ENCODE data around the gene SERPINB4. TPM values are rescaled to one million over a fixed set of nuclear protein-coding genes. Genes with fewer than 3 reads are reported as not detected.
"Not testable (repeated sequence)": the region's sequence is repeated elsewhere in the genome, so short reads cannot be mapped to it uniquely, and the experiment has no call there.

SERPINB4 gene
- not detected for total RNA-seq
- polyA plus RNA-seq: not detected

GRCh38 chr18:63644142-63644541 lies at the start of gene SERPINB4:
Gene SERPINB4, minus strand, starts transcription at chr18:63644256. Its CDS starts 679 bp downstream, at chr18:63643577.
- 91% methylated on average over 1 of the region's 2 CpGs for WGBS
- DNase-seq (ENCODE audit: extremely low spot score): not testable (repeated sequence)

GRCh38 chr18:63689064-63689463 lies 45.0 kb upstream of the SERPINB4 start:
- no peak overlapping the region for H3K4me3 ChIP-seq (ENCODE audit: low read depth, low read length)
- DNase-seq (ENCODE audit: extremely low spot score): no peak
- H3K27ac ChIP-seq (ENCODE audit: low read depth): no peak overlapping the region
- H3K4me1 ChIP-seq (ENCODE audit: insufficient read depth): no peaks in the 10 kb centered on the region
- H3K36me3 ChIP-seq (ENCODE audit: insufficient read depth): no peaks in the 10 kb centered on the region
- WGBS: 60% methylated on average over 2 of the region's 2 CpGs

More at GRCh38 chr18:63644142-63644541, at the start of gene SERPINB4:
- H3K4me3 ChIP-seq (ENCODE audit: low read depth, low read length); H3K4me1 ChIP-seq (ENCODE audit: insufficient read depth); H3K36me3 ChIP-seq (ENCODE audit: insufficient read depth); H3K27ac ChIP-seq (ENCODE audit: low read depth): not testable (repeated sequence)

GRCh38 chr18:63686871-63687270 lies 42.8 kb upstream of the SERPINB4 start:
- 35% methylated on average over 2 of the region's 2 CpGs for WGBS
- no peaks in the 10 kb centered on the region for H3K36me3 ChIP-seq (ENCODE audit: insufficient read depth)
- no peaks in the 10 kb centered on the region for H3K4me1 ChIP-seq (ENCODE audit: insufficient read depth)
- H3K27ac ChIP-seq (ENCODE audit: low read depth): no peak overlapping the region
- no peak for DNase-seq (ENCODE audit: extremely low spot score)
- no peak overlapping the region for H3K4me3 ChIP-seq (ENCODE audit: low read depth, low read length)

GRCh38 chr18:63684718-63685117 lies 40.7 kb upstream of the SERPINB4 start:
- Histone ChIP-seq H3K4me3 (ENCODE audit: low read depth, low read length) (no peak overlapping the region), H3K27ac (ENCODE audit: low read depth) (no peak overlapping the region), H3K36me3 (ENCODE audit: insufficient read depth) (no peaks in the 10 kb centered on the region), H3K4me1 (ENCODE audit: insufficient read depth) (no peaks in the 10 kb centered on the region)
- DNase-seq (ENCODE audit: extremely low spot score): no peak
- 94% methylated on average over 3 of the region's 3 CpGs for WGBS

- no peak for DNase-seq (ENCODE audit: extremely low spot score)
- WGBS: 77% methylated on average over 5 of the region's 5 CpGs
- Histone ChIP-seq H3K27ac (ENCODE audit: low read depth) (no peak overlapping the region), H3K4me1 (ENCODE audit: insufficient read depth) (no peaks in the 10 kb centered on the region), H3K36me3 (ENCODE audit: insufficient read depth) (no peaks in the 10 kb centered on the region), H3K4me3 (ENCODE audit: low read depth, low read length) (no peak overlapping the region)
These were observed 39.8 kb upstream of the SERPINB4 start for GRCh38 chr18:63683890-63684289.

GRCh38 chr18:63683152-63683551 lies 39.1 kb upstream of the SERPINB4 start:
- DNase-seq (ENCODE audit: extremely low spot score): peak; percentile 58
- 27% methylated on average over 2 of the region's 2 CpGs for WGBS
- H3K4me1 ChIP-seq (ENCODE audit: insufficient read depth): no peaks in the 10 kb centered on the region
- no peak overlapping the region for H3K4me3 ChIP-seq (ENCODE audit: low read depth, low read length)
- no peak overlapping the region for H3K27ac ChIP-seq (ENCODE audit: low read depth)
- no peaks in the 10 kb centered on the region for H3K36me3 ChIP-seq (ENCODE audit: insufficient read depth)

- Histone ChIP-seq H3K4me1 (ENCODE audit: insufficient read depth) (no peaks in the 10 kb centered on the region), H3K27ac (ENCODE audit: low read depth) (no peak overlapping the region), H3K36me3 (ENCODE audit: insufficient read depth) (no peaks in the 10 kb centered on the region), H3K4me3 (ENCODE audit: low read depth, low read length) (no peak overlapping the region)
- no peak for DNase-seq (ENCODE audit: extremely low spot score)
- WGBS: 86% methylated on average over 2 of the region's 2 CpGs
These were observed 37.6 kb upstream of the SERPINB4 start for GRCh38 chr18:63681449-63682340.

- DNase-seq (ENCODE audit: extremely low spot score): no peak
- WGBS: 80% methylated on average over 5 of the region's 5 CpGs
- Histone ChIP-seq H3K36me3 (ENCODE audit: insufficient read depth) (no peaks in the 10 kb centered on the region), H3K4me3 (ENCODE audit: low read depth, low read length) (no peak overlapping the region), H3K27ac (ENCODE audit: low read depth) (no peak overlapping the region), H3K4me1 (ENCODE audit: insufficient read depth) (no peaks in the 10 kb centered on the region)
These were observed 36.0 kb upstream of the SERPINB4 start for GRCh38 chr18:63679820-63680606.

GRCh38 chr18:63677500-63678225 lies 33.6 kb upstream of the SERPINB4 start:
- Histone ChIP-seq H3K4me3 (ENCODE audit: low read depth, low read length) (no peak overlapping the region), H3K4me1 (ENCODE audit: insufficient read depth) (no peaks in the 10 kb centered on the region), H3K36me3 (ENCODE audit: insufficient read depth) (no peaks in the 10 kb centered on the region), H3K27ac (ENCODE audit: low read depth) (no peak overlapping the region)
- 70% methylated on average over 5 of the region's 5 CpGs for WGBS
- no peak for DNase-seq (ENCODE audit: extremely low spot score)

GRCh38 chr18:63676526-63677323 lies 32.7 kb upstream of the SERPINB4 start:
- no peak for DNase-seq (ENCODE audit: extremely low spot score)
- Histone ChIP-seq H3K36me3 (ENCODE audit: insufficient read depth) (no peaks in the 10 kb centered on the region), H3K4me1 (ENCODE audit: insufficient read depth) (no peaks in the 10 kb centered on the region), H3K4me3 (ENCODE audit: low read depth, low read length) (no peak overlapping the region), H3K27ac (ENCODE audit: low read depth) (no peak overlapping the region)
- WGBS: 34% methylated on average over 5 of the region's 5 CpGs

- Histone ChIP-seq H3K36me3 (ENCODE audit: insufficient read depth) (no peaks in the 10 kb centered on the region), H3K4me1 (ENCODE audit: insufficient read depth) (no peaks in the 10 kb centered on the region), H3K27ac (ENCODE audit: low read depth) (no peak overlapping the region), H3K4me3 (ENCODE audit: low read depth, low read length) (no peak overlapping the region)
- no peak for DNase-seq (ENCODE audit: extremely low spot score)
- 93% methylated on average over 1 of the region's 1 CpG for WGBS
These were observed 20.5 kb upstream of the SERPINB4 start for GRCh38 chr18:63664571-63664970.

- H3K4me3 ChIP-seq (ENCODE audit: low read depth, low read length); H3K4me1 ChIP-seq (ENCODE audit: insufficient read depth); DNase-seq (ENCODE audit: extremely low spot score); H3K27ac ChIP-seq (ENCODE audit: low read depth); H3K36me3 ChIP-seq (ENCODE audit: insufficient read depth): not testable (repeated sequence)
- WGBS: 80% methylated on average over 2 of the region's 3 CpGs
These were observed 17.7 kb upstream of the SERPINB4 start, which contains the start of gene SERPINB3 for GRCh38 chr18:63661750-63662149. Gene SERPINB3, minus strand, starts transcription at chr18:63661893. Its CDS starts 677 bp downstream, at chr18:63661216.

- not testable (repeated sequence) for H3K4me3 ChIP-seq (ENCODE audit: low read depth, low read length); DNase-seq (ENCODE audit: extremely low spot score); H3K27ac ChIP-seq (ENCODE audit: low read depth); H3K36me3 ChIP-seq (ENCODE audit: insufficient read depth); H3K4me1 ChIP-seq (ENCODE audit: insufficient read depth)
- WGBS: 84% methylated on average over 4 of the region's 4 CpGs
These were observed 14.9 kb upstream of the SERPINB4 start for GRCh38 chr18:63658920-63659319.

Measured in urinary bladder (tissue), 4 donors.